ENCODE data around the gene CD47. TPM values are rescaled to one million over a fixed set of nuclear protein-coding genes. Genes with fewer than 3 reads are reported as not detected.

Gene CD47
- total and polyA plus RNA-seq, 10 of the 15 experiments (the other 5 are each of a cell fraction or from before 2014, with no cell fraction given): 22.9 to 175 (median 81.1) TPM

DNA sequence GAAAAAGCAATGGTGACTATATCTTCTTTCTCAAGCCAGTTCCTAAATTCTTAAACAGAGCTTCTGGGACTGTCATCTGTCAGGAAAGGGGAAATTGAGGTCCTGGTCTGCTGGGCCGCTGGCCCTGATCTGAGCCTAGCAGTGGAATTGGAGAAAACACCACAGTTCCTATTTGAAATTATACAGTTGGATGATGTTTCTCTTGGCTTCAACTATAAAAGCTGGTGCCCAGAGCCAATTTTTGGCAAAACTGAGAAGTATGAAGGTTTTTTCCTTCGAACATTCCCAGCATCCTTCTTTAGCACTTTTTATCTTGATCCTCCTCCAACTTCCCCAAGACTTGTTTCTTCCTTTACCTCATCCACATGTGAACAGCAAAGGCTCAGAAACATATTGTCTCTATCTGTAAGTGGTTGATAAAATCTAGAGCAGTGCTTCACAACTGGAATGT, 83.9 kb downstream of the CD47 start:
- H3K4me3 ChIP-seq: no peak overlapping the region
- no peak overlapping the region for H3K4me2 ChIP-seq (ENCODE audit: control insufficient read depth, insufficient read depth)
- no peak for FAIRE-seq
- no peaks in the 10 kb centered on the region for H3K79me2 ChIP-seq (ENCODE audit: control insufficient read depth, insufficient read depth, low read length)
- no peak for TF ChIP-seq NBN (IDR thresholded peaks at IDR 0.05)
- TF ChIP-seq, protein P1, sequence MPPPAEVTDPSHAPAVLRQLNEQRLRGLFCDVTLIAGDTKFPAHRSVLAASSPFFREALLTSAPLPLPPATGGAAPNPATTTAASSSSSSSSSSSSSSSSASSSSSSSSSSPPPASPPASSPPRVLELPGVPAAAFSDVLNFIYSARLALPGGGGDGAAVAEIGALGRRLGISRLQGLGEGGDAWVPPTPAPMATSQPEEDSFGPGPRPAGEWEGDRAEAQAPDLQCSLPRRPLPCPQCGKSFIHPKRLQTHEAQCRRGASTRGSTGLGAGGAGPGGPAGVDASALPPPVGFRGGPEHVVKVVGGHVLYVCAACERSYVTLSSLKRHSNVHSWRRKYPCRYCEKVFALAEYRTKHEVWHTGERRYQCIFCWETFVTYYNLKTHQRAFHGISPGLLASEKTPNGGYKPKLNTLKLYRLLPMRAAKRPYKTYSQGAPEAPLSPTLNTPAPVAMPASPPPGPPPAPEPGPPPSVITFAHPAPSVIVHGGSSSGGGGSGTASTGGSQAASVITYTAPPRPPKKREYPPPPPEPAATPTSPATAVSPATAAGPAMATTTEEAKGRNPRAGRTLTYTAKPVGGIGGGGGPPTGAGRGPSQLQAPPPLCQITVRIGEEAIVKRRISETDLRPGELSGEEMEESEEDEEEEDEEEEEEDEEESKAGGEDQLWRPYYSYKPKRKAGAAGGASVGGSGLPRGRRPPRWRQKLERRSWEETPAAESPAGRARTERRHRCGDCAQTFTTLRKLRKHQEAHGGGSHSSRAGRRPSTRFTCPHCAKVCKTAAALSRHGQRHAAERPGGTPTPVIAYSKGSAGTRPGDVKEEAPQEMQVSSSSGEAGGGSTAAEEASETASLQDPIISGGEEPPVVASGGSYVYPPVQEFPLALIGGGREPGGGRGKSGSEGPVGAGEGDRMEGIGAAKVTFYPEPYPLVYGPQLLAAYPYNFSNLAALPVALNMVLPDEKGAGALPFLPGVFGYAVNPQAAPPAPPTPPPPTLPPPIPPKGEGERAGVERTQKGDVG (CRISPR knock-in tag; IDR thresholded peaks at IDR 0.05): no peak
- TF ChIP-seq ZNF384 (IDR thresholded peaks at IDR 0.05; ENCODE audit: borderline replicate concordance, low read depth, low read length): no peak
- no peak for TF ChIP-seq ZBED1 (IDR thresholded peaks at IDR 0.05; ENCODE audit: borderline replicate concordance)
- no peak for TF ChIP-seq CEBPB (IDR thresholded peaks at IDR 0.05; ENCODE audit: borderline replicate concordance in 1 of 2, low read depth in 2 of 2, low read length in 2 of 2)
- TF ChIP-seq, protein P2, sequence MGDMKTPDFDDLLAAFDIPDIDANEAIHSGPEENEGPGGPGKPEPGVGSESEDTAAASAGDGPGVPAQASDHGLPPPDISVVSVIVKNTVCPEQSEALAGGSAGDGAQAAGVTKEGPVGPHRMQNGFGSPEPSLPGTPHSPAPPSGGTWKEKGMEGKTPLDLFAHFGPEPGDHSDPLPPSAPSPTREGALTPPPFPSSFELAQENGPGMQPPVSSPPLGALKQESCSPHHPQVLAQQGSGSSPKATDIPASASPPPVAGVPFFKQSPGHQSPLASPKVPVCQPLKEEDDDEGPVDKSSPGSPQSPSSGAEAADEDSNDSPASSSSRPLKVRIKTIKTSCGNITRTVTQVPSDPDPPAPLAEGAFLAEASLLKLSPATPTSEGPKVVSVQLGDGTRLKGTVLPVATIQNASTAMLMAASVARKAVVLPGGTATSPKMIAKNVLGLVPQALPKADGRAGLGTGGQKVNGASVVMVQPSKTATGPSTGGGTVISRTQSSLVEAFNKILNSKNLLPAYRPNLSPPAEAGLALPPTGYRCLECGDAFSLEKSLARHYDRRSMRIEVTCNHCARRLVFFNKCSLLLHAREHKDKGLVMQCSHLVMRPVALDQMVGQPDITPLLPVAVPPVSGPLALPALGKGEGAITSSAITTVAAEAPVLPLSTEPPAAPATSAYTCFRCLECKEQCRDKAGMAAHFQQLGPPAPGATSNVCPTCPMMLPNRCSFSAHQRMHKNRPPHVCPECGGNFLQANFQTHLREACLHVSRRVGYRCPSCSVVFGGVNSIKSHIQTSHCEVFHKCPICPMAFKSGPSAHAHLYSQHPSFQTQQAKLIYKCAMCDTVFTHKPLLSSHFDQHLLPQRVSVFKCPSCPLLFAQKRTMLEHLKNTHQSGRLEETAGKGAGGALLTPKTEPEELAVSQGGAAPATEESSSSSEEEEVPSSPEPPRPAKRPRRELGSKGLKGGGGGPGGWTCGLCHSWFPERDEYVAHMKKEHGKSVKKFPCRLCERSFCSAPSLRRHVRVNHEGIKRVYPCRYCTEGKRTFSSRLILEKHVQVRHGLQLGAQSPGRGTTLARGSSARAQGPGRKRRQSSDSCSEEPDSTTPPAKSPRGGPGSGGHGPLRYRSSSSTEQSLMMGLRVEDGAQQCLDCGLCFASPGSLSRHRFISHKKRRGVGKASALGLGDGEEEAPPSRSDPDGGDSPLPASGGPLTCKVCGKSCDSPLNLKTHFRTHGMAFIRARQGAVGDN (IDR thresholded peaks at IDR 0.05): no peak
- TF ChIP-seq WRNIP1 (IDR thresholded peaks at IDR 0.05; ENCODE audit: borderline replicate concordance, low read depth, low read length): no peak
- no peak for TF ChIP-seq USF1 (IDR thresholded peaks at IDR 0.05; ENCODE audit: borderline replicate concordance, extremely low read length, insufficient read depth, low read depth, low read length)
- no peak for TF ChIP-seq RAD21 (IDR thresholded peaks at IDR 0.05; ENCODE audit: insufficient read depth, low read depth, low read length)
- TF ChIP-seq ZZZ3 (IDR thresholded peaks at IDR 0.05; ENCODE audit: control insufficient read depth, insufficient read length, low read depth): no peak
- no peak for TF ChIP-seq TBL1XR1 (IDR thresholded peaks at IDR 0.05; ENCODE audit: low read depth, low read length)
- TF ChIP-seq MYB (IDR thresholded peaks at IDR 0.05; ENCODE audit: borderline replicate concordance, low read depth, low read length): no peak
- TF ChIP-seq SMAD5 (IDR thresholded peaks at IDR 0.05; ENCODE audit: low read depth): no peak
- TF ChIP-seq, protein P3, sequence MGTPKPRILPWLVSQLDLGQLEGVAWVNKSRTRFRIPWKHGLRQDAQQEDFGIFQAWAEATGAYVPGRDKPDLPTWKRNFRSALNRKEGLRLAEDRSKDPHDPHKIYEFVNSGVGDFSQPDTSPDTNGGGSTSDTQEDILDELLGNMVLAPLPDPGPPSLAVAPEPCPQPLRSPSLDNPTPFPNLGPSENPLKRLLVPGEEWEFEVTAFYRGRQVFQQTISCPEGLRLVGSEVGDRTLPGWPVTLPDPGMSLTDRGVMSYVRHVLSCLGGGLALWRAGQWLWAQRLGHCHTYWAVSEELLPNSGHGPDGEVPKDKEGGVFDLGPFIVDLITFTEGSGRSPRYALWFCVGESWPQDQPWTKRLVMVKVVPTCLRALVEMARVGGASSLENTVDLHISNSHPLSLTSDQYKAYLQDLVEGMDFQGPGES (IDR thresholded peaks at IDR 0.05): no peak
- no peak for ATAC-seq
- no peaks in the 10 kb centered on the region for H3K9me3 ChIP-seq (replicated peaks; ENCODE audit: control insufficient read depth, insufficient read depth, low read length)
- H3K9ac ChIP-seq (ENCODE audit: control insufficient read depth, insufficient read depth, low read length): no peak overlapping the region
- DNase-seq (ENCODE audit: low read depth, low spot score): no peak
- ChIA-PET POLR2A (interaction anchor here (0.6 kb wide), 1 partner anchor 83 kb away, joined by 4 read pairs; no protein-coding TSS in a partner anchor), CTCF (interaction anchor here (0.7 to 0.8 kb wide), 2 partner anchors 79 to 471 kb away, joined by 4 read pairs; no protein-coding TSS in a partner anchor), RAD21 (ENCODE audit: unreplicated experiment) (no interaction called here), SMC1A (ENCODE audit: uncharacterized antibody, unreplicated experiment) (interaction anchor here (0.6 kb wide), 1 partner anchor 38 kb away, joined by 3 read pairs; no protein-coding TSS in a partner anchor)
- no peak overlapping the region for H2AFZ ChIP-seq (ENCODE audit: control insufficient read depth, low read depth, low read length)
- in situ Hi-C loops (cut with MboI): no loop called here
- no peaks in the 10 kb centered on the region for H3K36me3 ChIP-seq (ENCODE audit: control insufficient read depth in 2 of 2, insufficient read depth in 2 of 2, low read length in 1 of 2)
- 86% methylated on average over 2 of the region's 2 CpGs for WGBS (ENCODE audit: insufficient coverage, insufficient replicate concordance, low lambda C conversion rate, missing lambda C conversion rate)
- H3K4me1 ChIP-seq (ENCODE audit: control insufficient read depth, insufficient read depth, low read length): no peaks in the 10 kb centered on the region; the same call in 1 of the 2 replicates
- intact Hi-C loops (cut with micrococcal nuclease; ENCODE audit: unreplicated experiment): no loop called here
- H4K20me1 ChIP-seq (ENCODE audit: control insufficient read depth, insufficient read depth): no peaks in the 10 kb centered on the region
- no TSS peak for BruUV-seq (replicated peaks)
- no peak overlapping the region for H3K27ac ChIP-seq (ENCODE audit: control insufficient read depth, insufficient read depth)
- no peaks in the 10 kb centered on the region for H3K27me3 ChIP-seq (replicated peaks in 1 of 2; ENCODE audit: control insufficient read depth in 2 of 2, insufficient read depth in 2 of 2, low read length in 1 of 2)
